NCI-H2081 treated with DMSO at 0.1 percent for 48 hours (cell line): Measurements from ENCODE around the gene ESYT1.

Source experiments
- DNase-seq: peaks from one replicate; lab custom pipeline; 2025; lab: John Stamatoyannopoulos, UW

Gene ESYT1

DNA sequence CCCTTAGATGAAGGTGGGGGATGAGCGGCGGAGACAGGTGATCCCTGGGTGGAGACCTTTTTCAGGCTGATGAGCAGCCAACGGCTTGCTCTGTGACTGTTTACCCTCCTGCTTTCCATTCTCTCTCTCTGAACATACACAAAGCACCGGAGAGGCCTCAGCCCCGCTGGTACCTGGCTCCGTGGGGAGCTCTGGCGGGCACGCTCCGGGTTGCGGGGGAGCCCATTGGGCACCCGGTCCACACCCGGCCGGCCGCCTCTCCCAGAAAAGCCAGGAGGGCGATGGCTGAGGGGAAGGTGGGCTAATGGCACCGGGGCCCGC is 60.7 kb downstream of the ESYT1 start:
- no peak for DNase-seq

DNA sequence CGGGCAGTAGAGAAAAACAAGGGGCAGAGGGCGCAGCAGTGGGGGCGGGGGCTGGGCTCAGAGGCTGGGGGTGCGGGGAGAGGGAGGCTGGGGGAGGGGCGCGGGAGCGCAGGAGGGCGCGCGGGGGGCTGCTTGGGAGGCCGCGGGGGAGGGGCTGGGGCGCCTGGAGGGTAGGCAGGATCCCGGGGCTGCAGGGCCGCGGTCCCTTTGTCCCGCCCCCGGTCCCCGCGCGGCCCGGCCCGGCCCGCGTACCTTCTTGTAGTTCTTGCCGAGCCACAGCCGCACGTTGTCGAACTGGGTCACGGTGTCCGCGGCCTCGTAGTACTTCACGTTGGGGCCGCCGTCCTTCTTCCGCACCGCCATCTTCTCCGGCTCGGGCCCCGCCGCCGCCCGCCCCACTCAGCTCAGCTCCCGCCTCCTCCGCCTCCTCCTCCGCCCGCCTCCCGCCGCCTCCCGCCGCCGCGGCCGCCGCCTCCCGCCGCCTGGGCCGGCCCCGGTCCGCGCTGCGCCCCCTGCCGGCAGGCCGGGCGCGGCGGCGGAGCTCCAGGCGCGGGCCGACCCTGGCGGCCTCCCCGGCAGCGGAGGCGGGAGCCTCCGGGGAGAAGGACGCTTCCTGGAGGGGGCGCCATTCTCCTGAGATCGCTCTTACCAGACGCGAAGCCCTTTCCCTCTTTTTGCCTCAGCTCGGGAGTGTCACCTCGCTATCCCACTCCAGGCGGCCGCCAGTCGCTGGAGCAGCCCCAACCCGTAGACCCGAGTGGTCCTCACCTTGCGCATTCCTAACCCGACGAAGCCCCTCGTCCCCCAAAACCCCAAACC is 61.2 kb downstream of the ESYT1 start, which contains the start of gene SMARCC2:
Gene SMARCC2 (minus strand): TSS at position 385 of the 819 bp plus-strand sequence. CDS start 22 bp downstream, at position 363.
- peak; percentile 82 for DNase-seq

DNA sequence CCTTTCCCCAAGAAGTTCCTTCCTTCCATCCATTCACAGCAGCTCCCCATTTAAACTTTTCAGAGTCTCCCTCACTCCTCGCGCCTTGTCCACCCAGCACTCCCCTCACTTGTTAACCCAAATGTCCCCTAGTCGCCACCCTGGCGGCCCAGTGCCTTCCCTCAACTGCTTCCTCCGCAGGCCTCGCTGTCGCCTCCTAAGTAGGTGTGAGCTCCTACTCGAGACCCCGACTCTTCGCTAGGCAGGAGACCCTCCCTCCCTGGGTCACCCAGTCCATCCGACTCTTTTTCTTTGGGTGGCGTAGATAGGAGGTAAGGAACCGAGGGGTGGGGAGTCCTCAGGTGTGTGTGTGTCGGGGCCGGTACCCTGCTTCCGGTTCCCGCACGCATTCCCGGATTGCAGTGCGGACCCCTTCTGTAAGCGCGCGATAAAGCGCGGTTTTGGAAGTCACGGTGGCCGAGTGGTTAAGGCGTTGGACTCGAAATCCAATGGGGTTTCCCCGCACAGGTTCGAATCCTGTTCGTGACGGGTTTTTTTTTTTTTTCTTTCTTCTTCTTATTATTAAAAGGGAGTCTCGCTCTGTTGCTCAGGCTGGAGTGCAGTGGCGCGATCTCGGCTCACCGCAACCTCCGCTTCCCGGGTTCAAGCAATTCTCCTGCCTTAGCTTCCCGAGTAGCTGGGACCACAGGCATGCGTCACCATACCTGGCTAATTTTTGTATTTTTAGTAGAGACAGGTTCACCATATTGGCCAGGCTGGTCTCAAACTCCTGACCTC is 62.0 kb downstream of the ESYT1 start:
- DNase-seq, result peak; percentile 37

DNA sequence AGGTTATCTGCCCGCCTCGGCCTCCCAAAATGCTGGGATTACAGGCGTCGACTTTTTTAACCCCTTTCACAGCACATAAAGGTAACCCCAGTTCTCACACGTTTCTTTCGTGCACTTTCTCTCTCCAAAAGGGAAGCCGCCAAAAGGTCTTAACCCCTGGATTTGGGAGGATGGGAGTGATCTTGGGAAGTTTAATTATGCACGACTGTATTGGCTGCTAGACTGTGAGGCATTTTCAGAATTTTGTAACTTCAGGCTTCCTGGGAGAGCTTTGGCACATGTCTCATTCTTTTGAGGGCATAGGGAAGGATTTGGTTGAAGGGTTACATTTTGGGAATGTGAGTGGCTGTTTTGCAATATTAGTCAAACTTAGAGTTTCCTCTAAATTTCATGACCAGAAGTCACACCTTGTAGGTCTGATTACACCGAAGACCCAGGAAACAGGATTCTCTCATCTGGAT is 62.7 kb downstream of the ESYT1 start:
- no peak for DNase-seq

DNA sequence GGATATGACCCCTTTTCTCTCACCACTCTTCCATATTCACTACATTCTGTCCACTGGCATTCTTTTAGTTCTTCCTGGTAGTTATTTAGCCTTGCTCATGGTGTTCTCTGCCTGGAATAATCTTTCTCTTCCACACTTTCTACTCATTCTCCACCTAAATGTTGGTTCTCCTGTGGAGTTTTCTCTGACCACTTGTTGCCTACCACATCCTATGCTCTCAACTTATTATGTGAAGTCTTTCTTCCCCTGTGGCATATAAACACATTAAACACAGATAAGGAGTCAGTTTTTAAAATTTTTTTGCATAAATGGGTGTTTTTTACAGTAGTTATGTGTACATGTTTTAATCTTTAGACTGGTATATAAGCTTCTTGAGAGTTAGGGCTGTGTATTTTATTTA is 64.5 kb downstream of the ESYT1 start:
- no peak for DNase-seq

DNA sequence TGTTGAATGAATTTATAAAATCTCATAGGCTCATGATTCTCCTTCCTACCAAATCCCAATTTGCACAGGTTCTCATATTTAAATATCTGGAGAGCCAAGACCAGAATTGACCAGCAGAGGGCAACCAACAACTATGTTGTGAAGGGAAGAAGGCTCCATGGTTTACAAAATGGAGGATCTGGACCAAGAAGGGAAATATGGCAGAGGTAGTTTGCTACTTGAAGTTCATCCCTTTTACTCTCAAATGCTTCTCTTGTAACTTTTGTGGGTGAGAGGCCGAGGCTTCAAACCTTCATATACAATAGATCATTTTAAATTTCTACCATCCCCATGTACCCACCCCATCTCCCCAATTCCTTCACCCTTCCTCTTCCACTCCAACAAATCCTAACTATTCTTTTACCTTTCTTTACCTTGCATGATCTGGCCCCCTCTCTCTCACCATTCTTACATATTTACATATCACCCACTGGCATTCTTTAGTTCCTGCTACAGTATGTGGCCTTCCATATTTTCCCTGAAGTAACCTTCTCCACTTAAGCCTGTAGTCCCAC is 65.0 kb downstream of the ESYT1 start:
- DNase-seq, result peak; percentile 83
